Lower leg skin (tissue), 3 donors: ENCODE measurements around the gene KIAA0930.

Source experiments
- CTCF ChIP-seq, 3 donors: fragments of 450-650 bp; IDR thresholded peaks; one replicate each; pipeline ENCODE4 v1.5.1; 2016; ENCODE audit warnings: antibody characterized with exemption in 3 of 3, mild to moderate bottlenecking in 3 of 3, moderate library complexity in 2 of 3
- POLR2A ChIP-seq, 2 donors: fragments of 450-650 bp; IDR thresholded peaks; one replicate each; pipeline ENCODE4 v1.6.1; 2016 to 2017; ENCODE audit warnings: antibody characterized with exemption in 2 of 2, mild to moderate bottlenecking in 1 of 2, moderate library complexity in 1 of 2

GRCh38 chr22:45162531-45162930 lies 78.2 kb downstream of the KIAA0930 start:
- TF ChIP-seq CTCF (IDR thresholded peaks at IDR 0.05) (no peak), POLR2A (IDR thresholded peaks at IDR 0.05) (no peak)
